Activated CD8-positive, alpha-beta memory T cell treated with anti-CD3 and anti-CD28 coated beads, Interleukin-2, amount 10 ng/mL, durations not matched to agents 7 days and 5 days (primary cell): ENCODE measurements around the gene TRPC4. TPM values are rescaled to one million over a fixed set of nuclear protein-coding genes. Genes with fewer than 3 reads are reported as not detected.

Experiments used
- ATAC-seq: fragments of 150-1000 bp; cut with Tn5 transposase; one replicate; pipeline ENCODE4 v1.10.0; 2021; ENCODE audit warnings: moderate library complexity
- CTCF ChIA-PET: fragments of 350-600 bp; sonication (Branson Sonifier 250); formaldehyde crosslinking; loops from one replicate; lab custom pipeline; 2021; ENCODE audit warnings: antibody characterized with exemption; lab: Charles Lee
- DNase-seq: peaks from one replicate; pipeline ENCODE4 v3.0.0-alpha.2; 2020
- H3K27ac Mint-ChIP-seq: one replicate; pipeline ENCODE4 v1.8.0; 2021; ENCODE audit warnings: mild to moderate bottlenecking, mixed read lengths
- H3K27me3 Mint-ChIP-seq: one replicate; pipeline ENCODE4 v1.8.0; 2021; ENCODE audit warnings: mixed read lengths
- H3K36me3 Mint-ChIP-seq: one replicate; pipeline ENCODE4 v1.8.0; 2021; ENCODE audit warnings: mild to moderate bottlenecking, mixed read lengths
- H3K4me1 Mint-ChIP-seq: one replicate; pipeline ENCODE4 v1.8.0; 2021; ENCODE audit warnings: mixed read lengths
- H3K4me3 Mint-ChIP-seq: one replicate; pipeline ENCODE4 v1.8.0; 2021; ENCODE audit warnings: mild to moderate bottlenecking, moderate library complexity, mixed read lengths
- H3K9me3 Mint-ChIP-seq: one replicate; pipeline ENCODE4 v1.8.0; 2022; ENCODE audit warnings: low read depth, mixed read lengths
- total RNA-seq, 2 experiments: library from RNA; stranded (reverse); gene quantifications; one replicate each; pipeline ENCODE4 v1.2.3, GENCODE V29; 2021

TRPC4 gene
- not detected for total RNA-seq

GRCh38 chr13:37869756-37870488, at the start of gene TRPC4:
TRPC4 (minus strand) TSS chr13:37869772; CDS start chr13:37783333, 86,439 bp downstream.
- no peak within 1 kb of the TSS for H3K27ac Mint-ChIP-seq
- no peak for DNase-seq
- H3K4me1 Mint-ChIP-seq = no peaks in the 10 kb centered on the region
- H3K36me3 Mint-ChIP-seq = peaks cover 1% of the 10 kb centered on the region
- H3K27me3 Mint-ChIP-seq = peaks cover 31% of the 10 kb centered on the region
- no peaks in the 10 kb centered on the region for H3K9me3 Mint-ChIP-seq
- H3K4me3 Mint-ChIP-seq = no peak within 1 kb of the TSS
- CTCF ChIA-PET = interaction anchor here (1.2 kb wide), 1 partner anchor 11 kb away, joined by 3 read pairs; no protein-coding TSS in a partner anchor
- ATAC-seq = no peak

GRCh38 chr13:37918751-37919150, 49.2 kb upstream of the TRPC4 start:
- ATAC-seq = no peak
- Mint-ChIP-seq H3K27ac (no peak overlapping the region), H3K27me3 (no peaks in the 10 kb centered on the region), H3K36me3 (no peaks in the 10 kb centered on the region), H3K4me1 (peaks cover 1% of the 10 kb centered on the region), H3K9me3 (no peaks in the 10 kb centered on the region), H3K4me3 (no peak overlapping the region)
- CTCF ChIA-PET = no interaction called here
- no peak for DNase-seq

GRCh38 chr13:37918116-37918714, 48.6 kb upstream of the TRPC4 start:
- no peaks in the 10 kb centered on the region for H3K9me3 Mint-ChIP-seq
- H3K27ac Mint-ChIP-seq = no peak overlapping the region
- CTCF ChIA-PET = no interaction called here
- H3K27me3 Mint-ChIP-seq = no peaks in the 10 kb centered on the region
- H3K36me3 Mint-ChIP-seq = no peaks in the 10 kb centered on the region
- H3K4me1 Mint-ChIP-seq = peaks cover 1% of the 10 kb centered on the region
- DNase-seq (no peak), ATAC-seq (no peak)
- H3K4me3 Mint-ChIP-seq = no peak overlapping the region

GRCh38 chr13:37914781-37915391, 45.3 kb upstream of the TRPC4 start:
- Mint-ChIP-seq H3K36me3 (no peaks in the 10 kb centered on the region), H3K27me3 (no peaks in the 10 kb centered on the region), H3K27ac (no peak overlapping the region), H3K4me1 (peaks cover 1% of the 10 kb centered on the region), H3K9me3 (no peaks in the 10 kb centered on the region), H3K4me3 (no peak overlapping the region)
- no peak for DNase-seq
- no peak for ATAC-seq
- CTCF ChIA-PET = no interaction called here

- Mint-ChIP-seq H3K27ac (no peak overlapping the region), H3K36me3 (no peaks in the 10 kb centered on the region), H3K9me3 (no peaks in the 10 kb centered on the region), H3K4me3 (no peak overlapping the region), H3K4me1 (peaks cover 1% of the 10 kb centered on the region), H3K27me3 (no peaks in the 10 kb centered on the region)
- CTCF ChIA-PET = no interaction called here
- DNase-seq (no peak), ATAC-seq (no peak)
Measured at GRCh38 chr13:37910790-37911189, 41.2 kb upstream of the TRPC4 start.

- Mint-ChIP-seq H3K4me3 (no peak overlapping the region), H3K9me3 (peaks cover 5% of the 10 kb centered on the region), H3K36me3 (no peaks in the 10 kb centered on the region), H3K27ac (no peak overlapping the region), H3K27me3 (no peaks in the 10 kb centered on the region), H3K4me1 (no peaks in the 10 kb centered on the region)
- ATAC-seq (no peak), DNase-seq (no peak)
- CTCF ChIA-PET = no interaction called here
Measured at GRCh38 chr13:37906880-37907279, 37.3 kb upstream of the TRPC4 start.

GRCh38 chr13:37905736-37906135, 36.2 kb upstream of the TRPC4 start:
- Mint-ChIP-seq H3K27me3 (no peaks in the 10 kb centered on the region), H3K9me3 (peaks cover 5% of the 10 kb centered on the region), H3K4me3 (no peak overlapping the region), H3K27ac (no peak overlapping the region), H3K36me3 (no peaks in the 10 kb centered on the region), H3K4me1 (no peaks in the 10 kb centered on the region)
- ATAC-seq (no peak), DNase-seq (no peak)
- CTCF ChIA-PET = no interaction called here

GRCh38 chr13:37899753-37900152, 30.2 kb upstream of the TRPC4 start:
- no peak overlapping the region for H3K4me3 Mint-ChIP-seq
- DNase-seq = no peak
- H3K36me3 Mint-ChIP-seq = no peaks in the 10 kb centered on the region
- H3K27me3 Mint-ChIP-seq = no peaks in the 10 kb centered on the region
- no peaks in the 10 kb centered on the region for H3K4me1 Mint-ChIP-seq
- H3K27ac Mint-ChIP-seq = no peak overlapping the region
- CTCF ChIA-PET = no interaction called here
- peaks cover 5% of the 10 kb centered on the region for H3K9me3 Mint-ChIP-seq
- no peak for ATAC-seq

- no peaks in the 10 kb centered on the region for H3K4me1 Mint-ChIP-seq
- no peaks in the 10 kb centered on the region for H3K27me3 Mint-ChIP-seq
- no peak for DNase-seq
- H3K4me3 Mint-ChIP-seq = no peak overlapping the region
- no peaks in the 10 kb centered on the region for H3K36me3 Mint-ChIP-seq
- no peaks in the 10 kb centered on the region for H3K9me3 Mint-ChIP-seq
- CTCF ChIA-PET = no interaction called here
- no peak for ATAC-seq
- H3K27ac Mint-ChIP-seq = no peak overlapping the region
Measured at GRCh38 chr13:37893321-37893720, 23.7 kb upstream of the TRPC4 start.

- CTCF ChIA-PET = no interaction called here
- Mint-ChIP-seq H3K36me3 (no peaks in the 10 kb centered on the region), H3K4me3 (no peak overlapping the region)
Measured at GRCh38 chr13:37889820-37890219, 20.2 kb upstream of the TRPC4 start.

GRCh38 chr13:37889102-37889501, 19.5 kb upstream of the TRPC4 start:
- no peak for ATAC-seq
- H3K9me3 Mint-ChIP-seq = no peaks in the 10 kb centered on the region
- peaks cover 2% of the 10 kb centered on the region for H3K27me3 Mint-ChIP-seq
- no peak for DNase-seq
- no peak overlapping the region for H3K4me3 Mint-ChIP-seq
- no peaks in the 10 kb centered on the region for H3K4me1 Mint-ChIP-seq
- CTCF ChIA-PET = no interaction called here
- H3K36me3 Mint-ChIP-seq = no peaks in the 10 kb centered on the region
- H3K27ac Mint-ChIP-seq = no peak overlapping the region

More at GRCh38 chr13:37889820-37890219, 20.2 kb upstream of the TRPC4 start:
- Mint-ChIP-seq H3K9me3 (no peaks in the 10 kb centered on the region), H3K27ac (no peak overlapping the region), H3K27me3 (peaks cover under 1% of the 10 kb centered on the region), H3K4me1 (no peaks in the 10 kb centered on the region)
- DNase-seq (no peak), ATAC-seq (no peak)

- Mint-ChIP-seq H3K27ac (no peak overlapping the region), H3K4me3 (no peak overlapping the region), H3K27me3 (peaks cover 2% of the 10 kb centered on the region), H3K36me3 (no peaks in the 10 kb centered on the region), H3K4me1 (no peaks in the 10 kb centered on the region), H3K9me3 (no peaks in the 10 kb centered on the region)
- DNase-seq (no peak), ATAC-seq (no peak)
- CTCF ChIA-PET = no interaction called here
Measured at GRCh38 chr13:37886879-37887278, 17.3 kb upstream of the TRPC4 start.

GRCh38 chr13:37884674-37885073, 15.1 kb upstream of the TRPC4 start:
- DNase-seq (no peak), ATAC-seq (no peak)
- CTCF ChIA-PET = no interaction called here
- Mint-ChIP-seq H3K36me3 (no peaks in the 10 kb centered on the region), H3K27ac (no peak overlapping the region), H3K4me3 (no peak overlapping the region), H3K4me1 (no peaks in the 10 kb centered on the region), H3K9me3 (no peaks in the 10 kb centered on the region), H3K27me3 (peaks cover 2% of the 10 kb centered on the region)

GRCh38 chr13:37884026-37884425, 14.5 kb upstream of the TRPC4 start:
- no peaks in the 10 kb centered on the region for H3K9me3 Mint-ChIP-seq
- no peaks in the 10 kb centered on the region for H3K36me3 Mint-ChIP-seq
- CTCF ChIA-PET = no interaction called here
- DNase-seq (no peak), ATAC-seq (no peak)
- no peak overlapping the region for H3K4me3 Mint-ChIP-seq
- H3K4me1 Mint-ChIP-seq = no peaks in the 10 kb centered on the region
- no peak overlapping the region for H3K27ac Mint-ChIP-seq
- peaks cover 2% of the 10 kb centered on the region for H3K27me3 Mint-ChIP-seq
